Measurements from ENCODE around the gene KNSTRN. TPM values are rescaled to one million over a fixed set of nuclear protein-coding genes. Genes with fewer than 3 reads are reported as not detected.

Gene KNSTRN
- total and polyA plus RNA-seq, 4 donors = 3.4 to 28.1 (median 8.9) TPM

GRCh38 chr15:40389824-40390595 lies 7.5 kb downstream of the KNSTRN start:
- H3K27ac ChIP-seq (ENCODE audit: low read depth in 1 of 2, low read length in 2 of 2) = peak overlapping the region in 1 of 2 donors; percentile 55
- WGBS = 59% methylated on average over 2 of the region's 2 CpGs
- TF ChIP-seq ZBTB33 (IDR thresholded peaks at IDR 0.05) (no peak), NR2F2 (IDR thresholded peaks at IDR 0.05) (no peak), FOXA2 (IDR thresholded peaks at IDR 0.05) (no peak), HNF4A (conservative IDR thresholded peaks at IDR 0.05) (peak in 1 of 2 donors; percentile 4), YY1 (IDR thresholded peaks at IDR 0.05) (no peak), GABPA (IDR thresholded peaks at IDR 0.05 in 1 of 2, conservative IDR thresholded peaks at IDR 0.05 in 1 of 2) (no peak), RXRA (IDR thresholded peaks at IDR 0.05) (peak in 1 of 2 donors; percentile 24)
- H3K9ac ChIP-seq (ENCODE audit: low read depth in 1 of 2, low read length in 2 of 2) = no peak overlapping the region
- peaks cover 5 to 12% (median 9%) of the 10 kb centered on the region in 4 donors for H3K36me3 ChIP-seq (ENCODE audit: control insufficient read depth in 4 of 4, insufficient read depth in 3 of 4, low read depth in 1 of 4, low read length in 3 of 4)
- no peaks in the 10 kb centered on the region for H3K9me3 ChIP-seq (ENCODE audit: control insufficient read depth in 4 of 4, low read length in 3 of 4)
- peaks cover 4 to 9% (median 7%) of the 10 kb centered on the region in 4 donors for H3K4me1 ChIP-seq (ENCODE audit: control insufficient read depth in 4 of 4, insufficient read depth in 4 of 4, low read length in 3 of 4)
- H3K4me3 ChIP-seq (ENCODE audit: low read depth in 1 of 3, low read length in 3 of 3) = no peak overlapping the region
- no peaks in the 10 kb centered on the region for H3K27me3 ChIP-seq (ENCODE audit: control insufficient read depth in 4 of 4, insufficient read depth in 4 of 4, low read length in 3 of 4)
- DNase-seq (ENCODE audit: low spot score) = no peak

- Histone ChIP-seq H3K9ac (ENCODE audit: low read depth in 1 of 2, low read length in 2 of 2) (no peak overlapping the region), H3K9me3 (ENCODE audit: control insufficient read depth in 4 of 4, low read length in 3 of 4) (no peaks in the 10 kb centered on the region), H3K36me3 (ENCODE audit: control insufficient read depth in 4 of 4, insufficient read depth in 3 of 4, low read depth in 1 of 4, low read length in 3 of 4) (peaks cover 3 to 5% (median 4%) of the 10 kb centered on the region in 4 donors), H3K27ac (ENCODE audit: low read depth in 1 of 2, low read length in 2 of 2) (no peak overlapping the region), H3K4me3 (ENCODE audit: low read depth in 1 of 3, low read length in 3 of 3) (no peak overlapping the region), H3K27me3 (ENCODE audit: control insufficient read depth in 4 of 4, insufficient read depth in 4 of 4, low read length in 3 of 4) (no peaks in the 10 kb centered on the region), H3K4me1 (ENCODE audit: control insufficient read depth in 4 of 4, insufficient read depth in 4 of 4, low read length in 3 of 4) (peaks cover 4 to 9% (median 7%) of the 10 kb centered on the region in 4 donors)
- no peak for DNase-seq (ENCODE audit: low spot score)
- no peak for TF ChIP-seq CTCF (IDR thresholded peaks at IDR 0.05; ENCODE audit: low read depth, low read length, missing input control)
- no peak for TF ChIP-seq HNF4A (conservative IDR thresholded peaks at IDR 0.05)
- no peak for TF ChIP-seq REST (IDR thresholded peaks at IDR 0.05)
- no peak for TF ChIP-seq NR2F2 (IDR thresholded peaks at IDR 0.05)
- no peak for TF ChIP-seq RXRA (IDR thresholded peaks at IDR 0.05)
- TF ChIP-seq RAD21 (IDR thresholded peaks at IDR 0.05) = no peak
- TF ChIP-seq ZBTB33 (IDR thresholded peaks at IDR 0.05) = no peak
- 92% methylated on average over 4 of the region's 4 CpGs for WGBS
Measured at GRCh38 chr15:40392986-40393948, 10.7 kb downstream of the KNSTRN start.

All from liver (tissue), 9 donors.